IMR-90 (cell line): ENCODE results near the gene MAGEA12. TPM values are rescaled to one million over a fixed set of nuclear protein-coding genes. Genes with fewer than 3 reads are reported as not detected.
"Not testable (repeated sequence)": the region's sequence is repeated elsewhere in the genome, so short reads cannot be mapped to it uniquely, and the experiment has no call there.

ENCODE experiments used
- ATAC-seq: fragments of 200-7000 bp; cut with Tn5 transposase; 2 replicates; pipeline ENCODE4 v1.9.1; 2020; ENCODE audit warnings: low read depth, mild to moderate bottlenecking, moderate library complexity
- BruUV-seq: library from RNA; stranded (reverse); fragments of 400-500 nt; replicated peaks from 2 replicates; lab custom pipeline; 2021; lab: Mats Ljungman, UMichigan
- CTCF ChIA-PET: fragments of 300-600 bp; formaldehyde crosslinking; extraction: SDS; loops from one replicate; lab custom pipeline; 2021; ENCODE audit warnings: antibody characterized with exemption; lab: Yijun Ruan, JAX
- POLR2A ChIA-PET: fragments of 300-600 bp; sonication (Branson Sonifier 250); formaldehyde crosslinking; loops from one replicate; lab custom pipeline; 2022; ENCODE audit warnings: antibody characterized with exemption; ENCODE audit not compliant: unreplicated experiment; lab: Charles Lee
- DNase-seq: peaks from one replicate; pipeline ENCODE4 v3.0.0; 2013
- H2AFZ ChIP-seq: replicated peaks from 2 replicates; pipeline ENCODE3; 2013; ENCODE audit warnings: low read length, mild to moderate bottlenecking; ENCODE audit not compliant: poor library complexity
- H2AK5ac ChIP-seq: 2 replicates; pipeline ENCODE4 v1.6.1; 2013; ENCODE audit warnings: low read depth, low read length, inconsistent platforms
- H2AK9ac ChIP-seq: replicated peaks from 2 replicates; pipeline ENCODE3; 2013; ENCODE audit warnings: mild to moderate bottlenecking, low read depth, low read length, moderate library complexity; ENCODE audit not compliant: poor library complexity
- H2BK120ac ChIP-seq: 2 replicates; pipeline ENCODE4 v1.6.1; 2013; ENCODE audit warnings: low read depth, low read length, inconsistent platforms
- H2BK15ac ChIP-seq: 3 replicates; pipeline ENCODE4 v1.6.1; 2013; ENCODE audit warnings: low read depth, low read length, inconsistent platforms
- H2BK20ac ChIP-seq: 2 replicates; pipeline ENCODE4 v1.6.1; 2013; ENCODE audit warnings: low read depth, mild to moderate bottlenecking, inconsistent platforms, low read length, moderate library complexity
- H2BK5ac ChIP-seq: 2 replicates; pipeline ENCODE4 v1.6.1; 2013; ENCODE audit warnings: mild to moderate bottlenecking, low read depth, low read length, inconsistent platforms; ENCODE audit not compliant: poor library complexity, severe bottlenecking
- H3K14ac ChIP-seq: replicated peaks from 2 replicates; pipeline ENCODE4 v1.6.1; 2013; ENCODE audit warnings: low read depth, low read length, inconsistent platforms
- H3K18ac ChIP-seq: 2 replicates; pipeline ENCODE4 v1.6.1; 2013; ENCODE audit warnings: low read depth, low read length, control low read depth
- H3K23ac ChIP-seq: 2 replicates; pipeline ENCODE4 v1.6.1; 2013; ENCODE audit warnings: low read depth, low read length, inconsistent platforms
- H3K27ac ChIP-seq: 2 replicates; pipeline ENCODE4 v1.5.1; 2013; ENCODE audit warnings: mild to moderate bottlenecking, control low read depth, low read length; ENCODE audit not compliant: insufficient read depth
- H3K27me3 ChIP-seq: 2 replicates; pipeline ENCODE4 v1.6.1; 2013; ENCODE audit warnings: low read length; ENCODE audit not compliant: control insufficient read depth, insufficient read depth
- H3K36me3 ChIP-seq: 2 replicates; pipeline ENCODE4 v1.6.1; 2013; ENCODE audit warnings: low read length, mixed read lengths; ENCODE audit not compliant: control insufficient read depth, insufficient read depth
- H3K4ac ChIP-seq: 2 replicates; pipeline ENCODE4 v1.6.1; 2013; ENCODE audit warnings: low read depth, low read length, inconsistent platforms
- H3K4me1 ChIP-seq: 2 replicates; pipeline ENCODE4 v1.6.1; 2013; ENCODE audit warnings: low read length, mixed read lengths; ENCODE audit not compliant: control insufficient read depth, insufficient read depth
- H3K4me2 ChIP-seq: 2 replicates; pipeline ENCODE4 v1.6.1; 2013; ENCODE audit warnings: low read depth, mild to moderate bottlenecking, control low read depth, low read length, moderate library complexity
- H3K4me3 ChIP-seq: 2 replicates; pipeline ENCODE4 v1.5.1; 2013; ENCODE audit warnings: low read depth, mild to moderate bottlenecking, control low read depth, low read length, moderate library complexity; ENCODE audit not compliant: insufficient read depth
- H3K56ac ChIP-seq: 2 replicates; pipeline ENCODE4 v1.6.1; 2013; ENCODE audit warnings: low read length, inconsistent platforms; ENCODE audit not compliant: insufficient read depth; ENCODE audit errors: extremely low read depth
- H3K79me1 ChIP-seq, 2 experiments: 2 replicates each; pipeline ENCODE4 v1.6.1; 2013; ENCODE audit warnings: low read length in 2 of 2, inconsistent platforms in 1 of 2, low read depth in 1 of 2
- H3K9ac ChIP-seq: 2 replicates; pipeline ENCODE4 v1.6.1; 2013; ENCODE audit warnings: low read depth, low read length, control low read depth
- H3K9me1 ChIP-seq: 2 replicates; pipeline ENCODE4 v1.6.1; 2013; ENCODE audit warnings: low read length, inconsistent platforms; ENCODE audit not compliant: insufficient read depth
- H3K9me3 ChIP-seq: 2 replicates; pipeline ENCODE4 v1.6.1; 2013; ENCODE audit warnings: low read length; ENCODE audit not compliant: control insufficient read depth, insufficient read depth
- H4K20me1 ChIP-seq: 2 replicates; pipeline ENCODE4 v1.6.1; 2013; ENCODE audit warnings: low read length, inconsistent platforms; ENCODE audit not compliant: insufficient read depth
- H4K5ac ChIP-seq: 2 replicates; pipeline ENCODE4 v1.6.1; 2013; ENCODE audit warnings: mild to moderate bottlenecking, low read depth, low read length, control low read depth
- H4K8ac ChIP-seq, 2 experiments: 2 replicates each; pipeline ENCODE4 v1.6.1; 2013; ENCODE audit warnings: low read depth in 2 of 2, low read length in 2 of 2, control low read depth in 1 of 2, inconsistent platforms in 1 of 2
- H4K91ac ChIP-seq: 2 replicates; pipeline ENCODE4 v1.6.1; 2013; ENCODE audit warnings: low read depth, low read length, inconsistent platforms; ENCODE audit not compliant: insufficient read depth
- WGBS, 2 experiments: methylation state at CpG; one replicate each; pipeline versions ENCODE4 v1.1.5 to v1.1.7; 2013; ENCODE audit warnings: missing lambda C conversion rate in 2 of 2; ENCODE audit not compliant: insufficient read length in 1 of 2; ENCODE audit errors: extremely low coverage in 2 of 2; 5-methylcytosine and 5-hydroxymethylcytosine counted together
- dilution Hi-C: fragments of 300-500 bp; cut with HindIII; formaldehyde crosslinking; loops from one replicate; pipeline ENCODE4 v1.14.3; 2018; ENCODE audit warnings: low sequenced_read_pairs; ENCODE audit not compliant: unreplicated experiment
- in situ Hi-C: fragments of 300-500 bp; cut with MboI; formaldehyde crosslinking; loops from 3 replicates; pipeline ENCODE4 v1.14.3; 2019; ENCODE audit warnings: low sequenced_read_pairs, inconsistent platforms, mixed read lengths
- intact Hi-C: fragments of 100-400 bp; cut with micrococcal nuclease; formaldehyde crosslinking; loops from 2 replicates; pipeline ENCODE4 v1.10.0; 2022
- polyA plus RNA-seq, 3 experiments: library from polyadenylated mRNA; depleted of rRNA; stranded (reverse); fragments of >200 nt; gene quantifications; 2 replicates each; pipeline ENCODE4 v1.2.3, GENCODE V29; 2012; ENCODE audit warnings: low replicate concordance in 1 of 3
- total RNA-seq: library from RNA; depleted of rRNA; stranded (reverse); fragments of >200 nt; gene quantifications from 2 replicates; pipeline ENCODE4 v1.2.3, GENCODE V29; 2012

The MAGEA12 gene
- total and polyA plus RNA-seq, 2 of the 4 experiments (the other 2 are of a cell fraction), result not detected

GRCh38 chrX:152736528-152736927, 3.0 kb downstream of the MAGEA12 start:
- H3K4me2 ChIP-seq, POLR2A ChIA-PET, H3K4me3 ChIP-seq, H2AK9ac ChIP-seq, H3K4ac ChIP-seq, H4K20me1 ChIP-seq, H3K14ac ChIP-seq, DNase-seq, CTCF ChIA-PET, H3K79me1 ChIP-seq, H2BK5ac ChIP-seq, H4K8ac ChIP-seq, H2BK15ac ChIP-seq, BruUV-seq, H2AFZ ChIP-seq, H3K18ac ChIP-seq, H3K36me3 ChIP-seq, H3K4me1 ChIP-seq, H3K9me1 ChIP-seq, intact Hi-C loops, H2BK120ac ChIP-seq, H2BK20ac ChIP-seq, in situ Hi-C loops, H3K27me3 ChIP-seq, H3K9me3 ChIP-seq, dilution Hi-C loops, ATAC-seq, H3K23ac ChIP-seq, H3K56ac ChIP-seq, H3K27ac ChIP-seq, H2AK5ac ChIP-seq, H3K9ac ChIP-seq, H4K91ac ChIP-seq, H4K5ac ChIP-seq: not testable (repeated sequence)
- 61% methylated on average over 10 of the region's 12 CpGs; no CpG with 5 or more reads in 1 of the 2 experiments for WGBS, 2 experiments
